Transverse colon (tissue), 4 donors: ENCODE data around the gene SLC26A8.

Experiments
- CTCF ChIP-seq, 5 experiments: fragments of 200-600 bp in 3 of 5; fragments of 450-650 bp in 2 of 5; sonication (generic) in 3 of 5; IDR thresholded peaks; 1 replicate in 2 of 5; 2 replicates in 3 of 5; pipeline ENCODE4 v1.5.1; 2016 to 2017; ENCODE audit warnings: antibody characterized with exemption in 5 of 5, inconsistent platforms in 3 of 5, mild to moderate bottlenecking in 2 of 5, moderate library complexity in 1 of 5
- POLR2A ChIP-seq: fragments of 450-650 bp; IDR thresholded peaks from one replicate; pipeline ENCODE4 v1.6.1; 2016; ENCODE audit warnings: antibody characterized with exemption, mild to moderate bottlenecking, moderate library complexity
- POLR2AphosphoS5 ChIP-seq, 3 donors: sonication (generic); formaldehyde crosslinking; IDR thresholded peaks; one replicate each; pipeline ENCODE4 v1.6.1; 2016; ENCODE audit warnings: antibody characterized with exemption in 3 of 3

DNA sequence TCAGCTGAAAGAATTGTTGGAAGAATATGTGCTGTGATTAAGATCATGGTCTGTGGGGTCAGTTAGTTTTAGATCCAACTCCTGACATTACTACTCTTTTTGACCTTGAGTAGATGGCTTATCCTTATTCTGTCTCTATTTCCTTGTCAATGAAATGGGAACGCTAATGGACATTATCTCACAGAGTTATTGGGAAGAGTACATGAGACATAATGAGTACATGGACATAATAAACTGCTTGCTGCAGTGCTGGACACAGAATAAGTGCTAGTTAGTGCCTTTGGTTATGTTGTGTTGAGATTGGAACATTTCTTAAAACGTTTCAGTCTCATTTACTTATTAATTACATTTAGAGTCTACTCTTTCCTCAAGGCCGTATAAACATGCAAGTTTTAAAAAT lies 45.8 kb upstream of the SLC26A8 start:
- no peak for TF ChIP-seq POLR2AphosphoS5 (IDR thresholded peaks at IDR 0.05)
- TF ChIP-seq POLR2A, result no peak
- no peak for TF ChIP-seq CTCF (IDR thresholded peaks at IDR 0.05)
